Vagina (tissue), 2 donors: ENCODE measurements around the gene OR5D18. TPM values are rescaled to one million over a fixed set of nuclear protein-coding genes. Genes with fewer than 3 reads are reported as not detected.

Experiments used
- DNase-seq, 2 donors: peaks; one replicate each; pipeline ENCODE4 v3.0.0-alpha.2; 2017; ENCODE audit errors: extremely low spot score in 2 of 2
- H3K27ac ChIP-seq: fragments of 200-600 bp; sonication (generic); one replicate; pipeline ENCODE4 v1.5.1; 2019
- H3K27me3 ChIP-seq: fragments of 200-600 bp; sonication (generic); one replicate; pipeline ENCODE4 v1.5.1; 2019
- H3K36me3 ChIP-seq, 2 donors: fragments of 200-600 bp; sonication (generic); one replicate each; pipeline ENCODE4 v1.5.1; 2017 to 2019
- H3K4me1 ChIP-seq: fragments of 200-600 bp; sonication (generic); one replicate; pipeline ENCODE4 v1.5.1; 2019
- H3K4me3 ChIP-seq, 2 donors: fragments of 200-600 bp; sonication (generic); 1 replicate in 1 of 2; 2 replicates in 1 of 2; pipeline ENCODE4 v1.5.1; 2016 to 2019
- H3K9me3 ChIP-seq: fragments of 200-600 bp; sonication (generic); one replicate; pipeline ENCODE4 v1.5.1; 2019
- POLR2A ChIP-seq, 2 donors: fragments of 450-650 bp; IDR thresholded peaks; one replicate each; pipeline ENCODE4 v1.6.1; 2017; ENCODE audit warnings: antibody characterized with exemption in 2 of 2, mild to moderate bottlenecking in 2 of 2, moderate library complexity in 2 of 2
- POLR2AphosphoS5 ChIP-seq, 2 donors: sonication (generic); formaldehyde crosslinking; IDR thresholded peaks; one replicate each; pipeline ENCODE4 v1.9.0; 2017; ENCODE audit warnings: antibody characterized with exemption in 2 of 2, mild to moderate bottlenecking in 2 of 2, low read depth in 1 of 2; ENCODE audit not compliant: insufficient read depth in 1 of 2
- intact Hi-C: fragments of 100-400 bp; cut with DNase I; formaldehyde crosslinking; loops from one replicate; pipeline ENCODE4 v1.15.1; 2023
- total RNA-seq: library from RNA; depleted of rRNA; stranded (reverse); fragments of >200 nt; gene quantifications from one replicate; pipeline ENCODE4 v1.2.3, GENCODE V29; 2016
- TF ChIP-seq, protein P1 (sequence below), 3 experiments: fragments of 450-650 bp in 2 of 3; fragments of 200-600 bp in 1 of 3; sonication (generic) in 1 of 3; IDR thresholded peaks; one replicate each; pipeline ENCODE4 v1.5.1; 2017 to 2019; ENCODE audit warnings: antibody characterized with exemption in 3 of 3, mild to moderate bottlenecking in 2 of 3, moderate library complexity in 2 of 3

Gene OR5D18
- total RNA-seq: not detected

GRCh38 chr11:55819330-55819729, at the start of gene OR5D18:
Gene OR5D18 (plus strand): TSS chr11:55819630. CDS start chr11:55819630, 0 bp downstream.
- Histone ChIP-seq H3K27me3 (no peaks in the 10 kb centered on the region), H3K4me3 (no peak within 1 kb of the TSS), H3K9me3 (no peaks in the 10 kb centered on the region), H3K4me1 (no peaks in the 10 kb centered on the region), H3K36me3 (no peaks in the 10 kb centered on the region), H3K27ac (no peak within 1 kb of the TSS)
- TF ChIP-seq, protein P1, sequence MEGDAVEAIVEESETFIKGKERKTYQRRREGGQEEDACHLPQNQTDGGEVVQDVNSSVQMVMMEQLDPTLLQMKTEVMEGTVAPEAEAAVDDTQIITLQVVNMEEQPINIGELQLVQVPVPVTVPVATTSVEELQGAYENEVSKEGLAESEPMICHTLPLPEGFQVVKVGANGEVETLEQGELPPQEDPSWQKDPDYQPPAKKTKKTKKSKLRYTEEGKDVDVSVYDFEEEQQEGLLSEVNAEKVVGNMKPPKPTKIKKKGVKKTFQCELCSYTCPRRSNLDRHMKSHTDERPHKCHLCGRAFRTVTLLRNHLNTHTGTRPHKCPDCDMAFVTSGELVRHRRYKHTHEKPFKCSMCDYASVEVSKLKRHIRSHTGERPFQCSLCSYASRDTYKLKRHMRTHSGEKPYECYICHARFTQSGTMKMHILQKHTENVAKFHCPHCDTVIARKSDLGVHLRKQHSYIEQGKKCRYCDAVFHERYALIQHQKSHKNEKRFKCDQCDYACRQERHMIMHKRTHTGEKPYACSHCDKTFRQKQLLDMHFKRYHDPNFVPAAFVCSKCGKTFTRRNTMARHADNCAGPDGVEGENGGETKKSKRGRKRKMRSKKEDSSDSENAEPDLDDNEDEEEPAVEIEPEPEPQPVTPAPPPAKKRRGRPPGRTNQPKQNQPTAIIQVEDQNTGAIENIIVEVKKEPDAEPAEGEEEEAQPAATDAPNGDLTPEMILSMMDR (IDR thresholded peaks at IDR 0.05): no peak
- TF ChIP-seq POLR2AphosphoS5 (IDR thresholded peaks at IDR 0.05; ENCODE audit: insufficient read depth in 1 of 2, low read depth in 1 of 2): no peak
- TF ChIP-seq POLR2A (IDR thresholded peaks at IDR 0.05): no peak
- no peak for DNase-seq
- intact Hi-C loops: no loop called here

- intact Hi-C loops: no loop called here
Observed at GRCh38 chr11:55773138-55773537, 46.3 kb upstream of the OR5D18 start, which contains the start of gene OR5D13. Gene OR5D13 (plus strand): TSS chr11:55773438. CDS start chr11:55773438, 0 bp downstream.

GRCh38 chr11:55791606-55792005, 27.8 kb upstream of the OR5D18 start:
- no peaks in the 10 kb centered on the region for H3K9me3 ChIP-seq
- intact Hi-C loops: no loop called here
- H3K27ac ChIP-seq: no peak overlapping the region
- no peaks in the 10 kb centered on the region for H3K36me3 ChIP-seq
- no peak overlapping the region for H3K4me3 ChIP-seq
- no peak for DNase-seq
- no peaks in the 10 kb centered on the region for H3K27me3 ChIP-seq
- H3K4me1 ChIP-seq: no peaks in the 10 kb centered on the region
- TF ChIP-seq POLR2A (IDR thresholded peaks at IDR 0.05) (no peak), POLR2AphosphoS5 (IDR thresholded peaks at IDR 0.05; ENCODE audit: insufficient read depth in 1 of 2, low read depth in 1 of 2) (no peak)
- TF ChIP-seq, protein P1 (IDR thresholded peaks at IDR 0.05): no peak

More at GRCh38 chr11:55773138-55773537, 46.3 kb upstream of the OR5D18 start, which contains the start of gene OR5D13:
- no peak for DNase-seq
- TF ChIP-seq POLR2AphosphoS5 (IDR thresholded peaks at IDR 0.05; ENCODE audit: insufficient read depth in 1 of 2, low read depth in 1 of 2): no peak
- no peak for TF ChIP-seq POLR2A (IDR thresholded peaks at IDR 0.05)
- TF ChIP-seq, protein P1 (IDR thresholded peaks at IDR 0.05): no peak
- Histone ChIP-seq H3K27ac (no peak within 1 kb of the TSS), H3K9me3 (no peaks in the 10 kb centered on the region), H3K27me3 (no peaks in the 10 kb centered on the region), H3K36me3 (no peaks in the 10 kb centered on the region), H3K4me1 (no peaks in the 10 kb centered on the region), H3K4me3 (no peak within 1 kb of the TSS)

- intact Hi-C loops: no loop called here
- Histone ChIP-seq H3K36me3 (no peaks in the 10 kb centered on the region), H3K27me3 (no peaks in the 10 kb centered on the region), H3K9me3 (no peaks in the 10 kb centered on the region), H3K4me1 (no peaks in the 10 kb centered on the region), H3K4me3 (no peak overlapping the region), H3K27ac (no peak overlapping the region)
- no peak for TF ChIP-seq POLR2A (IDR thresholded peaks at IDR 0.05)
- TF ChIP-seq, protein P1 (IDR thresholded peaks at IDR 0.05): no peak
- TF ChIP-seq POLR2AphosphoS5 (IDR thresholded peaks at IDR 0.05; ENCODE audit: insufficient read depth in 1 of 2, low read depth in 1 of 2): no peak
- no peak for DNase-seq
Observed at GRCh38 chr11:55793321-55793720, 26.1 kb upstream of the OR5D18 start.

GRCh38 chr11:55795256-55795655, 24.2 kb upstream of the OR5D18 start, which contains the start of gene OR5D14:
Gene OR5D14 (plus strand): TSS chr11:55795556. CDS start chr11:55795556, 0 bp downstream.
- DNase-seq: no peak
- TF ChIP-seq, protein P1 (IDR thresholded peaks at IDR 0.05): no peak
- TF ChIP-seq POLR2A (IDR thresholded peaks at IDR 0.05) (no peak), POLR2AphosphoS5 (IDR thresholded peaks at IDR 0.05; ENCODE audit: insufficient read depth in 1 of 2, low read depth in 1 of 2) (no peak)
- Histone ChIP-seq H3K4me1 (no peaks in the 10 kb centered on the region), H3K36me3 (no peaks in the 10 kb centered on the region), H3K9me3 (no peaks in the 10 kb centered on the region), H3K4me3 (no peak within 1 kb of the TSS), H3K27ac (no peak within 1 kb of the TSS), H3K27me3 (no peaks in the 10 kb centered on the region)
- intact Hi-C loops: no loop called here
